Endothelial cell of umbilical vein (primary cell): ENCODE measurements around the gene CNIH4. TPM values are rescaled to one million over a fixed set of nuclear protein-coding genes. Genes with fewer than 3 reads are reported as not detected.
"Not testable (repeated sequence)": the region's sequence is repeated elsewhere in the genome, so short reads cannot be mapped to it uniquely, and the experiment has no call there.

Source experiments
- BruUV-seq: library from RNA; stranded (reverse); fragments of 400-500 nt; replicated peaks from 2 replicates; lab custom pipeline; 2021; lab: Mats Ljungman, UMichigan
- CTCF ChIA-PET: fragments of 300-600, 350-600 bp; sonication (Branson Sonifier 250); formaldehyde crosslinking; loops from one replicate; lab custom pipeline; 2021; ENCODE audit warnings: antibody characterized with exemption, inconsistent platforms; lab: Charles Lee
- POLR2A ChIA-PET: fragments of 300-600, 350-600 bp; sonication (Branson Sonifier 250); formaldehyde crosslinking; loops from one replicate; lab custom pipeline; 2021; ENCODE audit warnings: antibody characterized with exemption, inconsistent platforms; lab: Charles Lee
- DNase-seq: peaks from one replicate; pipeline ENCODE4 v3.0.0-alpha.2; 2011; ENCODE audit warnings: low read depth, low spot score
- FAIRE-seq: peaks from 2 replicates; lab custom pipeline; 2011; peaks lifted over from hg19 to GRCh38; lab: Jason Lieb, UNC
- H2AFZ ChIP-seq: 2 replicates; pipeline ENCODE4 v1.6.0; 2012; ENCODE audit warnings: low read depth, low read length, control low read depth, inconsistent platforms
- H3K27ac ChIP-seq: 2 replicates; pipeline ENCODE4 v1.5.1; 2011; ENCODE audit warnings: low read depth, mild to moderate bottlenecking, control low read depth, low read length, moderate library complexity; ENCODE audit not compliant: insufficient read depth
- H3K27me3 ChIP-seq, 2 experiments: 2 replicates each; pipeline versions ENCODE4 v1.6.0 to v1.6.1; 2011; ENCODE audit warnings: low read length in 2 of 2, mixed read lengths in 1 of 2; ENCODE audit not compliant: control insufficient read depth in 2 of 2, insufficient read depth in 2 of 2
- H3K36me3 ChIP-seq, 2 experiments: 2 replicates in 1 of 2; 3 replicates in 1 of 2; pipeline ENCODE4 v1.5.1; 2011; ENCODE audit warnings: low read length in 2 of 2, mild to moderate bottlenecking in 1 of 2, moderate library complexity in 1 of 2; ENCODE audit not compliant: control insufficient read depth in 2 of 2, insufficient read depth in 2 of 2; ENCODE audit errors: extremely low read depth in 1 of 2
- H3K4me1 ChIP-seq: 3 replicates; pipeline ENCODE4 v1.5.1; 2011; ENCODE audit warnings: mild to moderate bottlenecking, low read length; ENCODE audit not compliant: control insufficient read depth, insufficient read depth; ENCODE audit errors: extremely low read depth
- H3K4me2 ChIP-seq: 2 replicates; pipeline ENCODE4 v1.6.1; 2011; ENCODE audit warnings: low read length, control low read depth, mixed read lengths; ENCODE audit not compliant: insufficient read depth
- H3K4me3 ChIP-seq, 3 experiments: fragments of 200-600 bp in 1 of 3; sonication (generic), shearing (Covaris generic) in 1 of 3; replicated peaks in 1 of 3; 2 replicates each; pipeline ENCODE4 v1.5.1; 2011 to 2016; ENCODE audit warnings: control low read depth in 3 of 3, low read length in 3 of 3, mild to moderate bottlenecking in 2 of 3, inconsistent platforms in 1 of 3, low read depth in 1 of 3, moderate library complexity in 1 of 3; ENCODE audit not compliant: insufficient read depth in 1 of 3
- H3K79me2 ChIP-seq: 2 replicates; pipeline ENCODE4 v1.6.0; 2012; ENCODE audit warnings: low read length, inconsistent platforms; ENCODE audit not compliant: control insufficient read depth, insufficient read depth
- H3K9ac ChIP-seq: replicated peaks from 2 replicates; pipeline ENCODE3; 2011; ENCODE audit warnings: low read length, control low read depth; ENCODE audit not compliant: insufficient read depth; ENCODE audit errors: extremely low read depth
- H3K9me1 ChIP-seq: replicated peaks from 3 replicates; pipeline ENCODE4 v1.6.0; 2011; ENCODE audit warnings: mild to moderate bottlenecking, low read length; ENCODE audit not compliant: control insufficient read depth, insufficient read depth; ENCODE audit errors: extremely low read depth
- H3K9me3 ChIP-seq: replicated peaks from 2 replicates; pipeline ENCODE4 v1.5.1; 2012; ENCODE audit warnings: low read length, inconsistent platforms; ENCODE audit not compliant: control insufficient read depth, insufficient read depth
- H4K20me1 ChIP-seq: replicated peaks from 2 replicates; pipeline ENCODE3; 2011; ENCODE audit warnings: mild to moderate bottlenecking, low read length; ENCODE audit not compliant: control insufficient read depth, insufficient read depth; ENCODE audit errors: extremely low read depth
- EZH2 ChIP-seq: IDR thresholded peaks from 2 replicates; pipeline ENCODE4 v1.6.1; 2012; ENCODE audit warnings: borderline replicate concordance, low read depth, mild to moderate bottlenecking, moderate library complexity, low read length, inconsistent platforms; ENCODE audit not compliant: severe bottlenecking
- FOS ChIP-seq: IDR thresholded peaks from 2 replicates; pipeline ENCODE4 v1.6.1; 2011; ENCODE audit warnings: mild to moderate bottlenecking, low read length, moderate library complexity, borderline replicate concordance; ENCODE audit not compliant: insufficient read depth
- GATA2 ChIP-seq: IDR thresholded peaks from 2 replicates; pipeline ENCODE4 v1.7.0; 2011; ENCODE audit warnings: low read depth, mild to moderate bottlenecking, moderate library complexity, mixed read lengths, low read length; ENCODE audit not compliant: insufficient read length, insufficient read depth
- JUN ChIP-seq: IDR thresholded peaks from 2 replicates; pipeline ENCODE4 v1.6.1; 2011; ENCODE audit warnings: borderline replicate concordance, low read depth; ENCODE audit not compliant: insufficient read length, insufficient read depth
- POLR2AphosphoS5 ChIP-seq: IDR thresholded peaks from 2 replicates; pipeline ENCODE4 v1.6.1; 2012; ENCODE audit warnings: low read depth, mild to moderate bottlenecking, control low read depth, low read length, moderate library complexity; ENCODE audit not compliant: insufficient read depth
- dilution Hi-C: fragments of 300-500 bp; cut with MboI; formaldehyde crosslinking; loops from one replicate; pipeline ENCODE4 v1.15.0; 2019; ENCODE audit warnings: low sequenced_read_pairs; ENCODE audit not compliant: extremely low pct_ligation_motif_present
- intact Hi-C: fragments of 100-400 bp; cut with micrococcal nuclease; formaldehyde crosslinking; loops from one replicate; pipeline ENCODE4 v1.10.0; 2022
- polyA plus RNA-seq, 4 experiments: library from polyadenylated mRNA; depleted of rRNA in 3 of 4; stranded (reverse) in 3 of 4; unstranded in 1 of 4; fragments of >200 nt; gene quantifications; 2 replicates each; pipeline versions ENCODE4 v1.2.1 to v1.2.3, GENCODE V29; 2011 to 2012; ENCODE audit warnings: missing spikeins in 1 of 4
- total RNA-seq: library from RNA; stranded (reverse); gene quantifications from 2 replicates; pipeline ENCODE4 v1.2.3, GENCODE V29; 2021
- TF ChIP-seq, protein P1 (sequence below), 2 donors: IDR thresholded peaks; 1 replicate in 1 of 2; 2 replicates in 1 of 2; pipeline ENCODE4 v1.5.1; 2011; ENCODE audit warnings: low read length in 2 of 2, mild to moderate bottlenecking in 2 of 2, moderate library complexity in 2 of 2, control low read depth in 1 of 2, inconsistent platforms in 1 of 2, low read depth in 1 of 2; ENCODE audit not compliant: insufficient read depth in 1 of 2; ENCODE audit errors: extremely low read depth in 1 of 2

Gene CNIH4
- total and polyA plus RNA-seq, 2 donors (not counting 3 experiments of a cell fraction or from before 2014, with no cell fraction given) = 74.9 to 118 TPM

DNA sequence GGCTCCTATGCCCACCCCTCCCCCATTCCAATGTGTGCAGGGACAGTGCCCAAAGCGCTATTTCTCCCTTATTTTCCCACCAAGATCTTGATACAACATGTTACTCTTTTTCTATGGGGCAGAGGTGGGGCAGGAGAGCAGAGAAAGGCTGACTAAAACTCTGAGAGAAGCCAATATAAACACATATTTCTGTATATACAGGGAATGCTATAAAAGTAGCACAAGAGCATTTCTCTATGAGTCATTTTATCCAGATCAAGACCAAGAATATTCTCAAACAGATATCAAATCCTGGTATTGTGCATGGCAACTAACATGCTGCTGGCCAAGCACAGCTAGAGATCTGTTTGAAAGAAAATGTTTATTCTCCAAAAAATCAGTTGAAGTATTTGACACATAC is 70.7 kb downstream of the CNIH4 start:
- Histone ChIP-seq H3K36me3 (peaks cover 7 to 25% of the 10 kb centered on the region in 2 experiments), H4K20me1 (peaks cover 3% of the 10 kb centered on the region), H3K9me3 (no peaks in the 10 kb centered on the region), H3K9me1 (no peaks in the 10 kb centered on the region), H2AFZ (no peak overlapping the region), H3K4me1 (peaks cover 43% of the 10 kb centered on the region), H3K9ac (no peak overlapping the region), H3K27ac (peak overlapping the region; percentile 39), H3K27me3 (no peaks in the 10 kb centered on the region), H3K4me3 (no peak overlapping the region), H3K4me2 (peak overlapping the region; percentile 66), H3K79me2 (peaks cover 54% of the 10 kb centered on the region)
- intact Hi-C loops (loop anchor here (1.0 kb wide), 1 partner anchor 30 kb away; no protein-coding TSS in a partner anchor), dilution Hi-C loops (no loop called here)
- TF ChIP-seq FOS = peak; percentile 71
- TF ChIP-seq POLR2AphosphoS5 = peak; percentile 45
- TF ChIP-seq JUN = peak; percentile 82
- peak; percentile 36 for TF ChIP-seq GATA2
- TF ChIP-seq EZH2 = no peak
- TF ChIP-seq, protein P1, sequence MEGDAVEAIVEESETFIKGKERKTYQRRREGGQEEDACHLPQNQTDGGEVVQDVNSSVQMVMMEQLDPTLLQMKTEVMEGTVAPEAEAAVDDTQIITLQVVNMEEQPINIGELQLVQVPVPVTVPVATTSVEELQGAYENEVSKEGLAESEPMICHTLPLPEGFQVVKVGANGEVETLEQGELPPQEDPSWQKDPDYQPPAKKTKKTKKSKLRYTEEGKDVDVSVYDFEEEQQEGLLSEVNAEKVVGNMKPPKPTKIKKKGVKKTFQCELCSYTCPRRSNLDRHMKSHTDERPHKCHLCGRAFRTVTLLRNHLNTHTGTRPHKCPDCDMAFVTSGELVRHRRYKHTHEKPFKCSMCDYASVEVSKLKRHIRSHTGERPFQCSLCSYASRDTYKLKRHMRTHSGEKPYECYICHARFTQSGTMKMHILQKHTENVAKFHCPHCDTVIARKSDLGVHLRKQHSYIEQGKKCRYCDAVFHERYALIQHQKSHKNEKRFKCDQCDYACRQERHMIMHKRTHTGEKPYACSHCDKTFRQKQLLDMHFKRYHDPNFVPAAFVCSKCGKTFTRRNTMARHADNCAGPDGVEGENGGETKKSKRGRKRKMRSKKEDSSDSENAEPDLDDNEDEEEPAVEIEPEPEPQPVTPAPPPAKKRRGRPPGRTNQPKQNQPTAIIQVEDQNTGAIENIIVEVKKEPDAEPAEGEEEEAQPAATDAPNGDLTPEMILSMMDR (IDR thresholded peaks at IDR 0.05; ENCODE audit: extremely low read depth in 1 of 2, insufficient read depth in 1 of 2, low read depth in 1 of 2, low read length in 2 of 2) = no peak
- peak; percentile 84 for FAIRE-seq
- CTCF ChIA-PET = interaction anchor here (1.5 to 3.3 kb wide), 3 partner anchors 30 to 495 kb away, joined by 3 to 26 read pairs (median 5); no protein-coding TSS in a partner anchor
- BruUV-seq = no TSS peak
- DNase-seq = peak; percentile 90
- POLR2A ChIA-PET = no interaction called here

DNA sequence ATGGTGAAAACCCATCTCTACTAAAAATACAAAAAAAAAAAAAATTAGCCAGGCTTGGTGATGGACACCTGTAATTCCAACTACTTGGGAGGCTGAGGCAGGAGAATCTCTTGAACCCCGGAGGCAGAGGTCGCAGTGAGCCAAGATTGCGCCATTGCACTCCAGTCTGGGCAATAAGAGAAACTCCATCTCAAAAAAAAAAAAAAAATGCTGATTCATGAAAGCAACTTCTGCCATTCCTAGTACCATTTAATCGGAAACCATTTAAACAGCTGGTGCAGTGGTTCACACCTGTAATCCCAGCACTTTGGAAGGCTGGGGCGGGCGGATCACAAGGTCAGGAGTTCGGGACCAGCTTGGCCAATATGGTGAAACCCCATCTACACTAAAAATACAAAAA is 72.0 kb downstream of the CNIH4 start:
- H3K4me3 ChIP-seq, H3K9ac ChIP-seq, H4K20me1 ChIP-seq, dilution Hi-C loops, FAIRE-seq, DNase-seq, H3K9me3 ChIP-seq, intact Hi-C loops, H2AFZ ChIP-seq, BruUV-seq, H3K27me3 ChIP-seq, H3K9me1 ChIP-seq, H3K4me2 ChIP-seq, H3K27ac ChIP-seq: not testable (repeated sequence)
- ChIA-PET POLR2A (interaction anchor here (0.7 kb wide), 1 partner anchor 194 kb away, joined by 3 read pairs; no protein-coding TSS in a partner anchor), CTCF (interaction anchor here (1.0 to 3.3 kb wide), 2 partner anchors 28 to 494 kb away, joined by 3 to 26 read pairs; no protein-coding TSS in a partner anchor)
- Histone ChIP-seq H3K36me3 (peaks cover 2 to 20% of the 10 kb centered on the region in 2 experiments), H3K79me2 (peaks cover 66% of the 10 kb centered on the region), H3K4me1 (peaks cover 43% of the 10 kb centered on the region)
